HepG2 (cell line): ENCODE data around the gene DICER1. TPM values are rescaled to one million over a fixed set of nuclear protein-coding genes. Genes with fewer than 3 reads are reported as not detected.

Experiments used
- ATAC-seq: fragments of 200-7000 bp; cut with Tn5 transposase; 3 replicates; pipeline ENCODE4 v1.9.1; 2020; ENCODE audit warnings: mild to moderate bottlenecking, moderate library complexity
- BruUV-seq: library from RNA; stranded (reverse); fragments of 400-500 nt; replicated peaks from 2 replicates; lab custom pipeline; 2021; lab: Mats Ljungman, UMichigan
- CTCF ChIA-PET: fragments of 300-600 bp; formaldehyde crosslinking; extraction: SDS; loops from one replicate; lab custom pipeline; 2021; ENCODE audit warnings: low total read pairs, inconsistent platforms, low intra/inter-chr PET ratio; lab: Yijun Ruan, JAX
- POLR2A ChIA-PET: fragments of 350-600 bp; sonication (Branson Sonifier 250); formaldehyde crosslinking; loops from one replicate; lab custom pipeline; 2020; ENCODE audit warnings: antibody characterized with exemption, inconsistent platforms; lab: Yijun Ruan, JAX
- DNase-seq: peaks from one replicate; pipeline ENCODE4 v3.0.0-alpha.2; 2015; ENCODE audit warnings: low spot score
- FAIRE-seq: peaks from 3 replicates; lab custom pipeline; 2011; peaks lifted over from hg19 to GRCh38; lab: Jason Lieb, UNC
- H2AFZ ChIP-seq: one replicate; pipeline ENCODE4 v1.6.1; 2011; ENCODE audit warnings: low read length, inconsistent platforms
- H3K27ac ChIP-seq: fragments of 300-600 bp; 3 replicates; pipeline ENCODE4 v1.8.0; 2011; ENCODE audit warnings: mixed run types, mild to moderate bottlenecking, mixed read lengths, low read length, inconsistent platforms; ENCODE audit not compliant: insufficient read depth; ENCODE audit errors: extremely low read length
- H3K27me3 ChIP-seq, 2 experiments: fragments of 200-600 bp in 1 of 2; 2 replicates in 1 of 2; 3 replicates in 1 of 2; pipeline versions ENCODE4 v1.6.0 to v1.8.0; 2011; ENCODE audit warnings: low read length in 2 of 2, mild to moderate bottlenecking in 2 of 2, moderate library complexity in 2 of 2, inconsistent platforms in 1 of 2; ENCODE audit not compliant: insufficient read depth in 2 of 2, control insufficient read depth in 1 of 2
- H3K36me3 ChIP-seq, 2 experiments: fragments of 200-600 bp in 1 of 2; replicated peaks in 1 of 2; 2 replicates in 1 of 2; 3 replicates in 1 of 2; pipeline versions ENCODE4 v1.5.1 to v1.8.0; 2011; ENCODE audit warnings: low read length in 2 of 2, inconsistent platforms in 1 of 2; ENCODE audit not compliant: insufficient read depth in 2 of 2, control insufficient read depth in 1 of 2
- H3K4me1 ChIP-seq: 2 replicates; pipeline ENCODE4 v1.5.1; 2012; ENCODE audit warnings: low read length, inconsistent platforms; ENCODE audit not compliant: insufficient read depth
- H3K4me2 ChIP-seq: 2 replicates; pipeline ENCODE4 v1.6.0; 2011; ENCODE audit warnings: low read depth, low read length, inconsistent platforms
- H3K4me3 ChIP-seq, 3 experiments: fragments of 200-600 bp in 1 of 3; sonication (generic), shearing (Covaris generic) in 1 of 3; replicated peaks in 1 of 3; 2 replicates each; pipeline ENCODE4 v1.5.1; 2011 to 2016; ENCODE audit warnings: low read length in 3 of 3, inconsistent platforms in 2 of 3, low read depth in 2 of 3, mild to moderate bottlenecking in 2 of 3, control low read depth in 1 of 3, mixed read lengths in 1 of 3; ENCODE audit not compliant: insufficient read depth in 1 of 3
- H3K79me2 ChIP-seq: one replicate; pipeline ENCODE4 v1.6.1; 2011; ENCODE audit warnings: low read length, inconsistent platforms; ENCODE audit not compliant: insufficient read depth
- H3K9ac ChIP-seq: 2 replicates; pipeline ENCODE4 v1.6.0; 2011; ENCODE audit warnings: mild to moderate bottlenecking, low read depth, low read length, inconsistent platforms; ENCODE audit not compliant: insufficient read depth
- H3K9me3 ChIP-seq: 2 replicates; pipeline ENCODE4 v1.5.1; 2012; ENCODE audit warnings: mild to moderate bottlenecking, low read length
- H4K20me1 ChIP-seq: 2 replicates; pipeline ENCODE4 v1.6.0; 2011; ENCODE audit warnings: inconsistent platforms, mild to moderate bottlenecking, low read length, moderate library complexity; ENCODE audit not compliant: insufficient read depth
- ATF1 ChIP-seq: IDR thresholded peaks from 2 replicates; pipeline ENCODE4 v1.6.1; 2016; ENCODE audit warnings: mild to moderate bottlenecking, control low read depth
- EEA1 ChIP-seq: sonication (generic); formaldehyde crosslinking; IDR thresholded peaks from 2 replicates; pipeline ENCODE4 v1.5.1; 2020; ENCODE audit warnings: mild to moderate bottlenecking, missing genetic modification reagents, borderline replicate concordance
- ELF1 ChIP-seq: sonication (generic); formaldehyde crosslinking; IDR thresholded peaks from 2 replicates; pipeline ENCODE4 v1.4.0; 2020; ENCODE audit warnings: missing genetic modification reagents
- HNF1B ChIP-seq: sonication (generic); formaldehyde crosslinking; IDR thresholded peaks from 2 replicates; pipeline ENCODE4 v1.5.1; 2020; ENCODE audit warnings: mild to moderate bottlenecking, moderate library complexity, missing genetic modification reagents
- NFAT5 ChIP-seq: sonication (generic); formaldehyde crosslinking; IDR thresholded peaks from 2 replicates; pipeline ENCODE4 v1.4.0; 2020; ENCODE audit warnings: missing genetic modification reagents
- NONO ChIP-seq, 2 experiments: fragments of 450-650 bp in 1 of 2; sonication (generic) in 1 of 2; formaldehyde crosslinking in 1 of 2; IDR thresholded peaks in 1 of 2; conservative IDR thresholded peaks in 1 of 2; 2 replicates each; pipeline versions ENCODE4 v1.6.1 to v1.8.0; 2017 to 2022; ENCODE audit warnings: mild to moderate bottlenecking in 1 of 2, missing genetic modification reagents in 1 of 2, moderate library complexity in 1 of 2
- REXO4 ChIP-seq: sonication (generic); formaldehyde crosslinking; IDR thresholded peaks from 2 replicates; pipeline ENCODE4 v1.8.0; 2022; ENCODE audit warnings: missing genetic modification reagents, mild to moderate bottlenecking, borderline replicate concordance
- SPEN ChIP-seq: sonication (generic); formaldehyde crosslinking; IDR thresholded peaks from 2 replicates; pipeline ENCODE4 v1.5.1; 2020; ENCODE audit warnings: low read depth, mild to moderate bottlenecking, missing genetic modification reagents
- U2AF1 ChIP-seq: fragments of 200-400 bp; formaldehyde crosslinking; optimal IDR thresholded peaks from 2 replicates; pipeline ENCODE3; 2017; ENCODE audit warnings: mild to moderate bottlenecking, low read depth, low read length
- ZFP1 ChIP-seq: IDR thresholded peaks from 2 replicates; pipeline ENCODE4 v1.6.1; 2016
- ZNF556 ChIP-seq: sonication (generic); formaldehyde crosslinking; IDR thresholded peaks from 2 replicates; pipeline ENCODE4 v1.4.0; 2020; ENCODE audit warnings: mild to moderate bottlenecking, missing genetic modification reagents, borderline replicate concordance
- ZNF747 ChIP-seq: sonication (generic); formaldehyde crosslinking; IDR thresholded peaks from 2 replicates; pipeline ENCODE4 v1.8.1; 2023; ENCODE audit warnings: missing genetic modification reagents, mild to moderate bottlenecking, borderline replicate concordance
- ZNF788 ChIP-seq: sonication (generic); formaldehyde crosslinking; IDR thresholded peaks from 2 replicates; pipeline ENCODE4 v1.5.0; 2020; ENCODE audit warnings: mild to moderate bottlenecking, missing genetic modification reagents, borderline replicate concordance
- ZNF841 ChIP-seq: sonication (generic); formaldehyde crosslinking; IDR thresholded peaks from 2 replicates; pipeline ENCODE4 v1.8.1; 2023; ENCODE audit warnings: missing genetic modification reagents, borderline replicate concordance
- WGBS: methylation state at CpG from one replicate; pipeline ENCODE4 v1.1.6; 2017; ENCODE audit warnings: low lambda C conversion rate; 5-methylcytosine and 5-hydroxymethylcytosine counted together
- in situ Hi-C: cut with HindIII; loops from 2 replicates; pipeline ENCODE4 v1.10.0; 2017; ENCODE audit warnings: low pct_unique_long_range_greater_than_20kb; ENCODE audit not compliant: extremely low pct_ligation_motif_present
- intact Hi-C: fragments of 100-400 bp; cut with micrococcal nuclease; formaldehyde crosslinking; loops from one replicate; pipeline ENCODE4 v1.10.0; 2022; ENCODE audit not compliant: unreplicated experiment
- polyA plus RNA-seq, 8 experiments: library from polyadenylated mRNA; depleted of rRNA in 3 of 8; stranded (reverse) in 7 of 8; unstranded in 1 of 8; fragments of >200 nt; fragmentation: Illumina TruSeq in 4 of 8; extraction: Trizol in 4 of 8; gene quantifications; 2 replicates each; pipeline versions ENCODE4 v1.2.1 to v1.2.3, GENCODE V29; 2011 to 2016; ENCODE audit warnings: low read depth in 4 of 8, missing spikeins in 1 of 8, mixed read lengths in 1 of 8; ENCODE audit not compliant: insufficient read depth in 1 of 8
- total RNA-seq, 5 experiments: library from RNA; depleted of rRNA; stranded (reverse); fragments of >200 nt; fragmentation: Illumina TruSeq; extraction: Trizol; gene quantifications; 2 replicates each; pipeline ENCODE4 v1.2.3, GENCODE V29; 2016; ENCODE audit warnings: low read depth in 1 of 5
- TF ChIP-seq, protein P1 (sequence below): sonication (generic); formaldehyde crosslinking; conservative IDR thresholded peaks from 2 replicates; pipeline ENCODE4 v1.5.0; 2020; ENCODE audit warnings: missing genetic modification reagents

DICER1 gene
- total and polyA plus RNA-seq, 2 of the 13 experiments (the other 11 are each of a cell fraction or from before 2014, with no cell fraction given) = 31.8 to 61.9 TPM

- no peak for TF ChIP-seq HNF1B (CRISPR knock-in tag)
Observed at GRCh38 chr14:95122621-95122945, 34.7 kb downstream of the DICER1 start (continued).

- in situ Hi-C loops (no loop called here), intact Hi-C loops (no loop called here)
- no peak for ATAC-seq
- no peak overlapping the region for H2AFZ ChIP-seq
- ChIA-PET CTCF (no interaction called here), POLR2A (no interaction called here)
- H3K4me2 ChIP-seq = no peak overlapping the region
- H3K27ac ChIP-seq = no peak overlapping the region
- H3K4me3 ChIP-seq = no peak overlapping the region
- no peaks in the 10 kb centered on the region for H4K20me1 ChIP-seq
- no peak overlapping the region for H3K9ac ChIP-seq
- WGBS = 97% methylated on average over 6 of the region's 6 CpGs
- BruUV-seq = no TSS peak
- FAIRE-seq = no peak
- DNase-seq = no peak
- no peak for TF ChIP-seq ZNF841 (CRISPR knock-in tag)
- TF ChIP-seq ELF1 (CRISPR knock-in tag) = no peak
- TF ChIP-seq ZFP1 (CRISPR knock-in tag) = no peak
- TF ChIP-seq, protein P1, sequence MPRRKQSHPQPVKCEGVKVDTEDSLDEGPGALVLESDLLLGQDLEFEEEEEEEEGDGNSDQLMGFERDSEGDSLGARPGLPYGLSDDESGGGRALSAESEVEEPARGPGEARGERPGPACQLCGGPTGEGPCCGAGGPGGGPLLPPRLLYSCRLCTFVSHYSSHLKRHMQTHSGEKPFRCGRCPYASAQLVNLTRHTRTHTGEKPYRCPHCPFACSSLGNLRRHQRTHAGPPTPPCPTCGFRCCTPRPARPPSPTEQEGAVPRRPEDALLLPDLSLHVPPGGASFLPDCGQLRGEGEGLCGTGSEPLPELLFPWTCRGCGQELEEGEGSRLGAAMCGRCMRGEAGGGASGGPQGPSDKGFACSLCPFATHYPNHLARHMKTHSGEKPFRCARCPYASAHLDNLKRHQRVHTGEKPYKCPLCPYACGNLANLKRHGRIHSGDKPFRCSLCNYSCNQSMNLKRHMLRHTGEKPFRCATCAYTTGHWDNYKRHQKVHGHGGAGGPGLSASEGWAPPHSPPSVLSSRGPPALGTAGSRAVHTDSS (CRISPR knock-in tag) = no peak
- TF ChIP-seq SPEN (CRISPR knock-in tag) = no peak
- TF ChIP-seq ZNF747 = no peak
- TF ChIP-seq ZNF556 (CRISPR knock-in tag) = no peak
- no peak for TF ChIP-seq ATF1 (CRISPR knock-in tag)
- TF ChIP-seq NFAT5 (CRISPR knock-in tag) = no peak
- TF ChIP-seq NONO (IDR thresholded peaks at IDR 0.05) = no peak
- no peak for TF ChIP-seq NONO (CRISPR knock-in tag; conservative IDR thresholded peaks at IDR 0.05)
- TF ChIP-seq ZNF788 (CRISPR knock-in tag) = no peak
- TF ChIP-seq REXO4 = no peak
- no peak for TF ChIP-seq EEA1 (CRISPR knock-in tag)
- no peak for TF ChIP-seq U2AF1
- no peaks in the 10 kb centered on the region for H3K9me3 ChIP-seq
- no peaks in the 10 kb centered on the region; a peak in 1 of 5 replicates for H3K27me3 ChIP-seq
- no peaks in the 10 kb centered on the region for H3K4me1 ChIP-seq
- no peaks in the 10 kb centered on the region for H3K79me2 ChIP-seq
- H3K36me3 ChIP-seq = peaks cover 9 to 57% of the 10 kb centered on the region in 2 experiments
Observed at GRCh38 chr14:95121911-95122620, 35.3 kb downstream of the DICER1 start.
